ENCODE data around the gene SCN11A. TPM values are rescaled to one million over a fixed set of nuclear protein-coding genes. Genes with fewer than 3 reads are reported as not detected.
A peak's percentile ranks its signal among the peaks of the same experiment; 100 is the strongest.

Gene SCN11A
- 1 to 10 TPM in 11 of 12 donors, not detected in 1; 1.4 to 7.3 (median 3.4) TPM for polyA plus RNA-seq (ENCODE audit: insufficient read length in 12 of 12)
- long read RNA-seq, donor 1: 0 reads
- long read RNA-seq, donor 2: 0 reads
- long read RNA-seq, donor 3: 0 reads
- long read RNA-seq, donor 4: 0 reads
- long read RNA-seq, donor 5: 0 reads
- long read RNA-seq, donor 6: 0 reads
- long read RNA-seq, donor 7: 0 reads
- long read RNA-seq, donor 8: 0 reads
- long read RNA-seq, donor 9: 0 reads
- long read RNA-seq, donor 10: 0 reads
- long read RNA-seq, donor 11: 0 reads

- peak; percentile 96 for DNase-seq
These were observed at the start of gene SCN11A, which contains the start of gene WDR48 for GRCh38 chr3:39051649-39052561. TSS of gene SCN11A (minus strand) at chr3:39051944. CDS start at chr3:38950362, 101,582 bp downstream. TSS of gene WDR48 (plus strand) at chr3:39052016. CDS start at chr3:39052026, 10 bp downstream.

- DNase-seq: no peak
These were observed 49.4 kb upstream of the SCN11A start for GRCh38 chr3:39101022-39101689.

- DNase-seq: no peak
These were observed 48.7 kb upstream of the SCN11A start for GRCh38 chr3:39100500-39100886.

- DNase-seq: no peak
These were observed 48.2 kb upstream of the SCN11A start for GRCh38 chr3:39099738-39100499.

- no peak for DNase-seq
These were observed 47.5 kb upstream of the SCN11A start for GRCh38 chr3:39099242-39099641.

GRCh38 chr3:39098473-39099000, 46.8 kb upstream of the SCN11A start:
- DNase-seq: no peak

- DNase-seq: no peak
These were observed 46.1 kb upstream of the SCN11A start for GRCh38 chr3:39097716-39098472.

- DNase-seq: no peak
These were observed 45.0 kb upstream of the SCN11A start for GRCh38 chr3:39096775-39097174.

GRCh38 chr3:39095778-39096177, 44.0 kb upstream of the SCN11A start:
- no peak for DNase-seq

- DNase-seq: no peak
These were observed 43.3 kb upstream of the SCN11A start for GRCh38 chr3:39094851-39095677.

GRCh38 chr3:39090922-39091321, 39.2 kb upstream of the SCN11A start:
- DNase-seq: no peak

- DNase-seq: no peak
These were observed 37.1 kb upstream of the SCN11A start for GRCh38 chr3:39088889-39089288.

GRCh38 chr3:39088456-39088855, 36.7 kb upstream of the SCN11A start:
- no peak for DNase-seq

- DNase-seq: no peak
These were observed 34.4 kb upstream of the SCN11A start for GRCh38 chr3:39086144-39086543.

GRCh38 chr3:39082666-39083313, 31.0 kb upstream of the SCN11A start:
- no peak for DNase-seq

GRCh38 chr3:39080026-39080425, 28.3 kb upstream of the SCN11A start:
- DNase-seq: no peak

- DNase-seq: no peak
These were observed 27.8 kb upstream of the SCN11A start for GRCh38 chr3:39079530-39079929.

GRCh38 chr3:39075910-39076309, 24.2 kb upstream of the SCN11A start:
- DNase-seq: no peak

GRCh38 chr3:39068556-39068955, 16.8 kb upstream of the SCN11A start:
- no peak for DNase-seq

Measured in muscle of arm (tissue), 14 donors.